HG02678 (cell line): ENCODE results near the gene IL11RA.

ENCODE experiments used
- ATAC-seq: cut with Tn5 transposase; IDR thresholded peaks from one replicate; pipeline ENCODE4 v1.9.1; 2021; ENCODE audit warnings: mild to moderate bottlenecking, moderate library complexity; ENCODE audit not compliant: unreplicated experiment

Gene IL11RA

DNA sequence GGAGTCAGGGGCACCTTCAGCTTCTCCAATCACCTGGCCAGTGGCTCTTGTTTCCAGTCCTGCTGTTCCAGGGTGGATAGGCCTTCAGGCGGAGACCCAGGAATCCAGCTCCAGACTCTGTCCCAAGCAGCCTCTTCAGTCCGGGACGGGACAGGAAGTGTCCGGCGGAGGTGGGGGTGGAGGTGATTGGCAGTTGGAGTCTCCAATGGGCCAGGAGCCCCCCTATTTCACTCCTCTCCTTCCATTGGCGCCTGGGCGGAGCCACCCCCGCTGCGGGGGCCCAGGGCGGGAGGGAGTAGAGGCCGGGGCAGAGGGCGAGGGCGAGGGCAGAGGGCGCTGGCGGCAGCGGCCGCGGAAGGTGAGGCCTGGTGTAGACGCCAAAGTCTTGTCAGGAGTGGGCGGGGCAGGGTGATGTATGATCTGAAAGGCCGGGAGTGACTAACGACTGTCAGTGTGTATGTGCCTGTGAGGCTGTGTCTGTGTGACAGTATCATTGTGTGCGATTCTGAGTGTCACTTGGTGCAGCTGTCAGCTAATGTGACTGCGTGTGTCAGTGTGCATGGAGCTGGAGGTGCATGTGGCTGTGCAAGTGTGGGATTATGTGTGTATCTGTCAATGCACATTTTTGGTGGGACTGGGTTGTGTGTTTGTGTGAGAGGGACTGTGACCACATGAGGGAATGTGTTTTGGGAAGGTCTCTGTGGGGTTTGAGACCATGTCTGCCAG is at the start of gene IL11RA:
TSS of gene IL11RA (plus strand) at position 310 of the 726 bp plus-strand sequence. CDS start 3,033 bp downstream, outside the sequence.
- no peak for ATAC-seq

DNA sequence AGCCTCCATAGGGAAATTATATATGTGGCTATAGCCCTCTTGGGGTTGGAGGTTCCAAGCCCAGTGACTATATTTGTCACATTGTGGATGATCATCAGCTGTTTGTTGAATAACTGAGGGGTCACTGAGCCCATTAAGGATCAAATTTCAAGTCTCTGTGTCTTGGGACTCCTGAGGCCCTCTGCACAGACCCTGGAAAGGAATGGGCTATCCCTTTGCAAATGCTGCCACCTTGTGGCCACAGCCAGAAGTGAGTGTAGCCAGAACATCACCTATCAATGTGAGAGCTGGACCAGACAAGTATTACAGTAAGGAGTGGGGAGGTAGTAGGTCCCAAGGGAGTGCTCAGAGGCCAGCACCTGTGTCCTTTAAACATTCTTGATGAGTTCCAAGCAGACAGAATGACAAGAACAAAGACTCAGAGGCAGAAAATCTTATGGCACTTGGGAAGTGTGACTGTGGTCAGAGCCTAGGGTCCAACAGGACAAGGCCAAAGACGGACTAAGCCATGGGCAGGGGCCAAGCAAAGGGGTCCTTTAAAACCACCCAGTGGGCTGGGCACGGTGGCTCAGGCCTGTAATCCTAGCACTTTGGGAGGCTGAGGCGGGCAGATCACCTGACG is 48.3 kb upstream of the IL11RA start:
- peak; percentile 81 for ATAC-seq

DNA sequence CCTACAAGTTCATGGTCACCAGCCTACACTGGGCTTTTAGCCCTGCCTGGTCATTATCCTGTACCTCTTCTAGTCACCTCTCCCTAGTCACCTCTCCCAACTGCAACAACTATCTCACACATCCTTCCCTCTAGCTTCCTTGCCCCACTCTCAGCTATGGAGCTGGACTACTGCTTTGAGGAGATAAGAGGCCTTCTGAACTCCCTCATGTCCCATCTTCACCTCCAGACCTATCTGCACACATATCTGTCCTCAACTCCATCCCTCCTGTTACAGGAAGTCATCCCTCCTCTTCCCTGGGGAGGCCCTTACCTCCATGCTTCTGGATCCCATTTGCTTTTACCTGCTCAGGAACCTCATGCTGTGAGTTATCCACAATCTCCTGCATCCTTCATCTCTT is 45.8 kb upstream of the IL11RA start:
- ATAC-seq = no peak

- no peak for ATAC-seq
Observed at GRCh38 chr9:34606905-34607304, 45.1 kb upstream of the IL11RA start.

- ATAC-seq = no peak
Observed at GRCh38 chr9:34607331-34607730, 44.7 kb upstream of the IL11RA start.

GRCh38 chr9:34610434-34611206 is 41.4 kb upstream of the IL11RA start:
- no peak for ATAC-seq

- ATAC-seq = no peak
Observed at GRCh38 chr9:34611251-34611810, 40.7 kb upstream of the IL11RA start.

- ATAC-seq = peak; percentile 90
Observed at GRCh38 chr9:34611811-34612787, 39.9 kb upstream of the IL11RA start, which contains the start of gene RPP25L. RPP25L (minus strand) TSS chr9:34612097; CDS start chr9:34611296, 801 bp downstream.

GRCh38 chr9:34612788-34613390 is 39.1 kb upstream of the IL11RA start:
- no peak for ATAC-seq

DNA sequence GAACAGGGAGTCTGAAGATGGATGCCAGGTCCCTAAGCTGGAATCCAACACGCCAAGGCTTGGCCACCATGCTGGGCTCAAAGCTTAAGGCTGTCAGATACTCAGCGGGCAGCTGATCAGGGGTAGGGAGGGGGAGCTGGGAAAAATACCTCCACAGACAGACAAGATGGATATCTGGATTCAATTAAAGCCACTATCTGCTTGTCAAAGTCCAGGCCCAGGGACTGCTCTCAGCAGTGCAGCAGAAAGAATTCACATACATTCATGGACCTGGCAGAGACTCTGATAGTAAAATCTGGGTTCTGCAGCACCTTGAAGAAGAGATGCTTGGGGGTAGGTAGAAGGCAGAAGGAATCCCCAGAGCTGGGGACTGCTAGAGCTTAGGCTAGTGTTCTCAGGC is 36.9 kb upstream of the IL11RA start:
- ATAC-seq = no peak

DNA sequence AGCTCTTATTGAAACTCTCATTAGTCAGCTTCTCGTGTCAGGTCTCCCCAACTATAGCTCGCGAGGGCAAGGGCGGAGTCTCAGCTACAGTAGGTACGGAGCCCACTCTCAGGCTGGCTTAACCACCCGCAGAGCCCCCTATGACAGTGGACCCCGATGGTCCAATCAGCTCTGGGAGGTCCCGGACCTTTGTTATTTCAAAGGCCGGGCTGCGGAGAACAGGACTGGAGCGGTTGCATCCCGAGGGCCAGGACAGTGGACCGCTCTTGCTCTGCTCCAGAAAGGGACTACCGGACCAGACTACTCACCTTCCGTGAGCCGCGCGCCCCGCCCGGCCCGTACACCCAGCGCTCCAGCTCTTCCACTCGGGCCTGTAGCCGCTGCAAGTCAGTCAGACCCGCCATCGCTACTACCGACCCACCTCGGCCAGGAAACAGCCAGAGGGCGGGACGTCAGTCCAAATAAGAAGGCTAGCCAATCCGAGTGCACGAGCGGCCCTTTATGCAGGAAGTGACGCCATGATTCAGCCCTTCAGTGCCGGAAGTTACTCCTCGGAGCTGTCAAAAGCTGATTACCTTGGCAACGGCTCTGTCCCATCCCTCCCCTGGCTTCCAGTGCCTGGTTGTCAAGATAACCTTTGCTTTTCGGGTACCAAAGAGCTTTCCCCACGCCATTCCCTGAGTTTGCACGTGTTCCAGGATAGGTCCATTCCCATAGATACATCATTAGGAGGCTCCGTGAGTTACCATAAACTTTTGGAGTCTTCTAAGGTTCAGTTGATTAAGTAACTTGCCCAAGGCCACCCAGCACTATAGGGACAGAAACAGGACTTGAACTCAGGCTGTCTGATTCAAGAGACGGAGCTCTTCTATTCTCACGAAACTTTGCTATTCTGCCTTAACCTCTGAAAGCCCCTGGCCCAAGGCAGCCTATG is 31.7 kb upstream of the IL11RA start, which contains the start of gene DCTN3:
TSS of gene DCTN3 (minus strand) at position 435 of the 934 bp plus-strand sequence. CDS start at position 404, 31 bp downstream.
- ATAC-seq = peak; percentile 99

GRCh38 chr9:34623374-34624235 is 28.4 kb upstream of the IL11RA start:
- ATAC-seq = no peak

GRCh38 chr9:34624475-34625185 is 27.4 kb upstream of the IL11RA start:
- no peak for ATAC-seq

DNA sequence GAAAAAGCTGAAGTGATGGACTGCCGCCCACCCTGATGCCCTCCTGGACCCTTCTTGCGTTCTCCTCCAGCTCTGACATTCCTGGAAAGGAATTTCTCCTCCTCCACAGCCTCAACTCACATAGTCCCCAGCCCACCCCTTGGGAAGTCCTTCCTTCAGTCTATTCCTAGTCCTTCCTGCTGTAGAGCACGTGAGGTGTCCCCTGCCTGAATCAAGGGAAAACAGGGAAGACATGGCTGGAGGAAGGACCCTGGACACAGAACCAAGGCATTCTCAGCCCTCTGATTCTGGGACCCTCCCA is 26.8 kb upstream of the IL11RA start:
- ATAC-seq = no peak

- ATAC-seq = no peak
Observed at GRCh38 chr9:34627716-34628655, 24.0 kb upstream of the IL11RA start.
